WTC11 (cell line): ENCODE data around the gene ZNF775.

Experiments used
- CTCF ChIP-seq: fragments of 200-600 bp; IDR thresholded peaks from 2 replicates; pipeline ENCODE4 v1.8.0; 2022; ENCODE audit warnings: antibody characterized with exemption
- FOXP1 ChIP-seq: sonication (generic); formaldehyde crosslinking; IDR thresholded peaks from 2 replicates; pipeline ENCODE4 v1.8.0; 2022; ENCODE audit warnings: missing genetic modification reagents, mild to moderate bottlenecking, moderate library complexity, borderline replicate concordance
- ZNF232 ChIP-seq: sonication (generic); formaldehyde crosslinking; IDR thresholded peaks from 2 replicates; pipeline ENCODE4 v1.8.0; 2022; ENCODE audit warnings: mild to moderate bottlenecking, missing genetic modification reagents

- TF ChIP-seq ZNF232 (CRISPR knock-in tag), result no peak
- TF ChIP-seq CTCF, result no peak
- TF ChIP-seq FOXP1, result no peak
These were observed 10.3 kb downstream of the ZNF775 start for GRCh38 chr7:150389532-150389816.
